NCI-H774 (cell line): ENCODE results near the gene DEAF1.

Experiments used
- DNase-seq: peaks from one replicate; lab custom pipeline; 2025; lab: John Stamatoyannopoulos, UW

DEAF1 gene

DNA sequence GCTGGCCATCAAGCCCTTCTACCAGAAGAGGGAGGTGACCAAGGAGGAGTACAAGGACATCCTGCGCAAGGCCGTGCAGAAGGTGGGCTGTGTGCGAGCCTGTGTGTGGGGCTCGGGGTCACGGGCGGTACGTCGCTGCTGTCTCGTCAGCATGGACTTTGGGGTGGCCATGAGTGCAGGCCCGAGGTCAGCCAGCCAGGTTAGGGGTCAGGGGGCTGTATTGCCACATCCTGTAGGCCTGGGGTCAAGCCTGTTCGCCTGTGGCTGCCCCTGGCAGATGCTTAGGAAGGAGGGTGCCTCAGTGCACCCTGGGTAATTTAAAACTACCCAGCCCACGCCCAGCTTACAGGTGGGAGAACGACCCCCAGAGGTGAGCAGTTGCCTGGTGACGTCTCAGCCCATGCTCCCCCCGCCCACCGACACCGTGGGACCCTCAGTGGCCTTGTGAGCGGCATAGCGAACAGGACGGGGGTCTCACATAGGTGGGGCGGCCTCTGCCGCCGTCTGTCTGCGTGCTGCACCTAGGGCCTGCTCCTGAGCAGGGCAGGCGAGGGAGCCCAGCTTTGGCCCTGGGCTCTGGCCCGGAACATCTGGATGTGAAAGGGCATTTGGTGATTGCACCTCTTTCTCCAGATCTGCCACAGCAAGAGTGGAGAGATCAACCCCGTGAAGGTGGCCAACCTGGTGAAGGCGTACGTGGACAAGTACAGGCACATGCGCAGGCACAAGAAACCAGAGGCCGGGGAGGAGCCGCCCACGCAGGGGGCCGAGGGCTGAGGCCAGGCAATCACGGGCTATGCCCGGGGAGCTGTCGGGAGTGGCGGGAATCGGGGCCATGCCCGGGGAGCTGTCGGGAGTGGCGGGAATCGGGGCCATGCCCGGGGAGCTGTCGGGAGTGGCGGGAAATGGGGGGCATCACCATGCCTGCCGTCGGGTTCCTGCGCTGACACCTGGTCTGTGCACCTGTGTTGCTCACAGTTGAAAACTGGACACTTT, 83.7 kb downstream of the DEAF1 start:
- no peak for DNase-seq

DNA sequence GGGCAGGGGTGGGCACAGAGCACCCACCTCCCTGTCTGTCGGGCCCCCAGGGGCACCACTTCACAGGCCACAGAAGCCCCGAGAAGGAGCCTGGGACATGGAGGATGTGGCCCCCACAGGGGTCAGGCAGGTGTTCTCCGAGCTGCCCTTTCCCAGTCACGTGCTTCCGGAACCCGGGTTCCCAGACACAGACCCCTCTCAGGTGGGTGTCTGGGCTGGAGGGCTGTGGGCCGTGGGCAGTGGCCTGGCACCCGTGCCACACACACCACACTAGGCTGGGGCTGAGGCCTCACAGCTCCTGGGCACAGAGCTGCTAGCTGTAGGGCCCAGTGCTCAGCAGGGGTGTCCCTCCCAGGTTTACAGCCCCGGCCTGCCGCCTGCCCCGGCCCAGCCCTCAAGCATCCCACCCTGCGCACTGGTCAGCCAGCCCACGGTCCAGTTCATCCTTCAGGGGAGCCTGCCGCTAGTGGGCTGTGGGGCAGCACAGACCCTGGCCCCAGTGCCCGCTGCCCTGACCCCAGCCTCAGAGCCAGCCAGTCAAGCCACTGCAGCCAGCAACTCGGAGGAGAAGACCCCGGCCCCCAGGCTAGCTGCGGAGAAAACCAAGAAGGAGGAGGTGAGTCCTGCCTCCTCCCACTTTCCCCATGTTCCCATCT, 84.7 kb downstream of the DEAF1 start:
- no peak for DNase-seq

DNA sequence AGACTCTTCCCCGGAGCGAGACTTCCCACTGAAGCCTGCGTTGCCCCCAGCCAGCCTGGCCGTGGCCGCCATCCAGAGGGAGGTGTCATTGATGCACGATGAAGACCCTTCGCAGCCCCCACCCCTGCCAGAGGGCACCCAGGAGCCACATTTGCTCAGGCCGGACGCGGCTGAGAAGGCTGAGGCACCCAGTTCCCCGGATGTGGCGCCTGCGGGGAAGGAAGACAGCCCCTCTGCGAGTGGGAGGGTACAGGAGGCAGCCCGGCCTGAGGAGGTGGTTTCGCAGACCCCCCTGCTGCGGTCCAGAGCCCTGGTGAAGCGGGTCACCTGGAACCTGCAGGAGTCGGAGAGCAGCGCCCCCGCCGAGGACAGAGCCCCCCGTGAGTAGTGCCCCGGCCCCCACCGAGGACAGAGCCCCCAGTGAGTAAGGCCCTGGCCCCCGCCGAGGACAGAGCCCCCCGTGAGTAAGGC, 85.6 kb downstream of the DEAF1 start:
- DNase-seq: no peak

DNA sequence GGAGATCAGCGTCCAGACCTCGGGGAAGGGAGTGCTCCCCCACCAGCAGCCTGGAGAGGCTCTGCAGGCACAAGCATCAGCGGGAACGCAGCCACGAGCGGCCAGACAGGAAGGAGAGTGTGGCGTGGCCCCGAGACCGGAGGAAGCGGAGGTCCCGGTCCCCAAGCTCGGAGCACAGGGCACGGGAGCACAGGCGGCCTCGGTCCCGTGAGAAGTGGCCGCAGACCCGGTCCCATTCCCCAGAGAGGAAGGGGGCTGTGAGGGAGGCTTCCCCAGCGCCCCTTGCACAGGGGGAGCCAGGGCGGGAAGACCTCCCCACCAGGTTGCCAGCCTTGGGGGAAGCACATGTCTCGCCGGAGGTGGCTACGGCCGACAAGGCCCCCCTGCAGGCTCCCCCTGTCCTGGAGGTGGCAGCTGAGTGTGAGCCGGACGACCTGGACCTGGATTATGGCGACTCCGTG, 86.2 kb downstream of the DEAF1 start:
- no peak for DNase-seq

DNA sequence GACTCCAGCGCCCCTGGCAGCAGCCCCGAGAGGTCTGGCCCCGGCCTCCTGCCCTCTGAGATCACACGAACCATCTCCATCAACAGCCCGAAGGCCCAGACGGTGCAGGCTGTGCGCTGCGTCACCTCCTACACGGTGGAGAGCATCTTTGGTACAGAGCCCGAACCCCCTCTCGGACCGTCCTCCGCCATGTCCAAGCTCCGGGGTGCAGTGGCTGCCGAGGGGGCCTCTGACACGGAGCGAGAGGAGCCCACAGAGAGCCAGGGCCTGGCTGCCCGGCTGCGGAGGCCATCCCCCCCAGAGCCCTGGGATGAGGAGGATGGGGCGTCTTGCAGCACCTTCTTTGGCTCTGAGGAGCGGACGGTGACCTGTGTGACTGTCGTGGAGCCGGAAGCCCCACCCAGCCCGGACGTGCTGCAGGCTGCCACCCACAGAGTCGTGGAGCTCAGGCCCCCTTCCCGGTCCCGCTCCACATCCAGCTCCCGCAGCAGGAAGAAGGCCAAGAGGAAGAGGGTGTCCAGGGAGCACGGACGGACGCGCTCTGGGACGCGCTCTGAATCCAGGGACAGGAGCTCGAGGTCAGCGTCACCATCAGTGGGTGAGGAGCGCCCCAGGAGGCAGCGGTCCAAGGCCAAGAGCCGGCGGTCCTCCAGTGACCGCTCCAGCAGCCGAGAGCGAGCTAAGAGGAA, 86.9 kb downstream of the DEAF1 start:
- DNase-seq: no peak

DNA sequence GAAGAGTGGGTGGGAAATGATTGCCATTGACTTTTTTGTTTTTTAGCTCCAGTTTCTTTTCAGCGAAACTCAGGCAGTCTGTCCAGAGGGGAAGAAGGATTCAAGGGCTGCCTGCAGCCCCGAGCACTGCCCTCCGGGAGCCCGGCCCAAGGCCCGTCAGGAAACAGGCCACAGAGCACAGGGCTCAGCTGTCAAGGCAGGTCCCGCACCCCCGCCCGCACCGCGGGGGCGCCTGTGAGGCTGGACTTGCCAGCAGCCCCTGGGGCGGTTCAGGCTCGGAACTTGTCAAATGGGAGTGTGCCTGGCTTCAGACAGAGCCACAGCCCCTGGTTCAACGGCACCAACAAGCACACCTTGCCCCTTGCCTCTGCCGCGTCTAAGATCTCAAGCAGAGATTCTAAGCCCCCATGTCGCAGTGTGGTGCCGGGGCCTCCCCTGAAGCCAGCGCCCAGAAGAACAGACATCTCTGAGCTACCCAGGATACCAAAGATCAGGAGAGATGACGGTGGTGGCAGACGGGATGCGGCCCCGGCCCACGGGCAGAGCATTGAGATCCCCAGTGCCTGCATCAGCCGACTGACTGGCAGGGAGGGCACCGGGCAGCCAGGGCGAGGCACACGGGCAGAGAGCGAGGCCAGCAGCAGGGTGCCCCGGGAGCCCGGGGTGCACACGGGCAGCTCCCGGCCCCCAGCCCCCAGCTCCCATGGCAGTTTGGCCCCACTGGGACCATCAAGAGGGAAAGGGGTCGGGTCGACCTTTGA, 87.8 kb downstream of the DEAF1 start:
- no peak for DNase-seq

DNA sequence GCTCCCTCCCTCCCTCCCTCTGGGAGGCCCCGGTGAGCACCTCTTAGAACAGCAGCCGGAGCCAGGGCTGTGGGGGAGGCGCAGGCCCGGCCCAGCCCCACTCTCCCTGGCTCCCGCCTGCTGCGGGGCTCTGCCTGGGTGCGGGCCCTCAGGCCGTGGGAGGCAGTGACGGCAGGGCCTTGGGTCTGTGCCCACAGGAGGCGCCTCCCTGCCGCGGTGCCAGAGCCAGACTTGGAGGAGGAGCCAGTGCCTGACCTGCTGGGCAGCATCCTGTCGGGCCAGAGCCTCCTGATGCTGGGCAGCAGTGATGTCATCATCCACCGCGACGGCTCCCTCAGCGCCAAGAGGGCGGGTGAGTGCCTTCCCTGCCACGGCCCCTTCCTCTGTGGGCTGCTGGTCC, 88.8 kb downstream of the DEAF1 start:
- DNase-seq: no peak

DNA sequence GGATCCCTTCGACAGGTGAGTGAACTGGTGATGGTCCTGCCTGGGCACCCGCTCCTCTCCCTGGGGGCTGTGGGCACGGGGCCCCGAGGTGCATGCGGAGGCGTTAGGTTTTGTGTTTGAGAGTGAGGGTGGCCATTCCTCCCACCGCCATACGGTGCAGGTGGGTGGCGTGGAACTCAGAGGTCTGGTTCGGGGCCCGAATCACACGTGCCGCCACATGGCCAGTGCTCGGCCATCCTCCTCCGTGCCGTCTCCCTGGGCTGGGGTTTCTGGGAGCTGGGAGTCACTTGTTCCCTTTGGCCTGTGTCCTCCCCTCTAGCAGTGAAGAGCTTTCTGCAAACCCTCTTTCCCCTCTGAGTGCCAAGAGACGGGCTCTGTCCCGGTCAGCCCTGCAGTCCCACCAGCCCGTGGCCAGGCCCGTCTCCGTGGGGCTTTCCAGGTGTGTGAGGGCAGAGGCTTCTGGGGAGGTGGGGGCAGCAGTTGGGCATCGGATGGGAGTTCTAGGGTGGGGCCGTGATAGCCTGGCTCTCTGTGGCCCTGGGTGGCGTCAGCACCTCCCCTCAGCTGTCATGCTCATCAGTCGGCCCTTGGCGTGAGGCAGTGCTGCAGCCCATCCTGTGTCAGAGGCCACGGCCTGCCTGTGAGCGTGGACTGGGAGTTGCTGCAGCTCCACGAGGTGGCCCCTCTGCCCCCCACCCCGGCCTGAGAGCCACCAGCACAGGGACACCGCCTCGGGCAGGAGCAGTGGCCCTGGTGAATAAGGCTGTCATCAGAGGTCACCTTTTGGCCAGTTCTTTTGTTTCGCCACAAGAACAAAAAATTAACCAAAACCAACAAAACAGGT, 89.5 kb downstream of the DEAF1 start:
- no peak for DNase-seq

DNA sequence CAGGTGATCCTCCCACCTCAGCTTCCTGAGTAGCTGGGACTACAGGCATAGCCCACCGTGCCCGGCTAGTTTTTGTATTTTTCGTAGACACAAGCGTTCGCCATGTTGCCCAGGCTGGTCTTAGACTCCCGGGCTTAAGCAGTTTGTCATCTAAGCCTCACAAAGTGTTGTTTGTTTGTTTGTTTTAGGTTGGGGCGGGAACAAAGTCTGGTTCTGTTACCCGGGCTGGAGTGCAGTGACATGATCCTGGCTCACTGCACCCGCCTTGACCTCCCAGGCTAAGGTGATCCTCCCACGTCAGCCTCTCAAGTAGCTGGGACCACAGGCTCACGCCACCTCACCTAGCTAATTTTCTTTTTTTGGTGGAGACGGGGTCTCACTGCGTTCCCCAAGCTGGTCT, 91.9 kb downstream of the DEAF1 start:
- DNase-seq: no peak

DNA sequence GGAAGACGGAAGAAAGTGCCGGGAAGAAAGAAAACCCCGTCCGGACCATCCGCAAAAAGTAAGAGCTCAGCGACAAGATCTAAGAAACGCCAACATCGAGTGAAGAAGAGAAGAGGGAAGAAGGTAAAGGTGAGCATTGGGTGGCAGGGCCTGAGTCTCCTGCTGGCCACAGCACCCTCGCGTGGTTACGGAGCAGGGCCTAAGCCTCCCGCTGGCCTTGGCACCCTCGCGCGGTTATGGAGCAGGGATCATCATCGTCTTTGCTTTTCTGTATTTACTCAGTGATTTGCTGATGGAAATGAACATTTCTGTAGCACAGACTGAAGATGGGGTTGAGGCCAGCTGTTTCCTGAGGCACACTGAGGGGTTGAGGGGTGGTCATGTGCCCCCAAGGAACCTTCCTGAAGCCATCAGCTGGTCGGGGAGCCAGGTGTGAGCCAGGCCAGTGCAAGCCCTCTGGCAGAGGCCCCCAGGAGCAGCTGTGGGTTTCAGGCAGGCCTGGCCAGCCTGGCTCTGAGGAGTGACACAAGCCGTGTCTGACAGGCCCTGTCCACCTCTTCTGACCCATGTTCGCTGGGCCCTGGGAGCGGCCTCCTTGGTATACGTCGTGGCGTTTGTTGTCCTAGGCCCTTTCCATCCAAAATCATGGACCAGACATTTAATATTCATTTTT, 93.3 kb downstream of the DEAF1 start:
- DNase-seq: no peak

DNA sequence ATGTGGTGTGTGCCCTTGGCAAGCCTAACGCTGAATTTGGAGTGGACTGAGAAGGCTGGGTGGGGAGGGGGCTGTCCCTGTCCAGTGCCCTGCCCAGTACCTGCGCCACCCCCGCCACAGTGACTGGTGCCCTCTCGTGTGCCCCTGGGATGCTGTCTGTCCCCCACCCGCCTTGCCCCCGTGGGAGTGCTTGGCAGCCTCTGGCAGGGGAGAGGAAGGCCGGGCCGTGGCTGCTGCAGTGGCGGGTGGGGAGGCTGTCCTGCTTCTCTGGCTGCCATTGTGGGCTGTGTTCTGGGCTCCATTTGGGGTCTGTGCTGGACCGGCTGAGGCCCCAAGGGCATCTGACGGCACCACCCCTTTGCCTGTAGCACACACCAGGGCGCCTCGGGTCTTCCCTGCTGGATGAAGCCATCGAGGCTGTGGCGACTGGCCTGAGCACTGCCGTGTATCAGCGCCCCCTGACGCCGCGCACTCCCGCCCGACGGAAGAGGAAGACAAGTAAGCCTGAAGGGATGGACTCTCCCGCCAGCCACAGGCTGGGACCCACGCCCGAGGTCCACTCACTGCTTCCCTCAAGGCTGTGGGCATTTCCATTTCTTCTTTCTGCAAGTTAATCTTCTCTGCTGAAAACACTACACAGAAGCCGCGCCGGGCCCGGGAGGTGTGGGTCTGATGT, 96.9 kb downstream of the DEAF1 start:
- no peak for DNase-seq

DNA sequence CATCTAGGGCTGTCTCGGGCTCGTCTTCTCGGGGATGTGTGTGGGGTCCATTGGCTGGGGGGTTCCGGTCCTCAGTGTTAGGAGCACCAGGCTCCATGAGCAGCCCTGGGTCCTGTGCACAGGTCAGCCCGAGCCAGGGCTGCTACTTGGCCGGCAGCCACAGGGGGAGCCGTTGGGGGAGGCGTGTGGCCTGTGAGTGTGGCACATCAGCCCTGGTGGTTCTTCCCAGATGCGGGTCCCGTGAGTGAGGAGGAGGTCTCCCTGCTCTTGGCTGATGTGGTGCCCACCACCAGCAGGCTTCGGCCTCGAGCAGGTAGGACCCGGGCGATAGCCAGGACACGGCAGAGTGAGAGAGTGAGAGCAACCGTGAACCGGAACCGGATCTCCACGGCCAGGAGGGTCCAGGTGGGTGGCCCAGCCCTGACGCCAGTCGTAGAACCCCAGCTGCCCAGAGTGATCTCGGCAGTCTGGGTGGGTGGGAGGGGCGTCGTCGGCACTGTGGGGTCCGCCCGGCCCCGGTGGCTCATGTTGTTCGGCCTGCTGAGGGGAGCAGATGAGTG, 97.8 kb downstream of the DEAF1 start:
- no peak for DNase-seq

DNA sequence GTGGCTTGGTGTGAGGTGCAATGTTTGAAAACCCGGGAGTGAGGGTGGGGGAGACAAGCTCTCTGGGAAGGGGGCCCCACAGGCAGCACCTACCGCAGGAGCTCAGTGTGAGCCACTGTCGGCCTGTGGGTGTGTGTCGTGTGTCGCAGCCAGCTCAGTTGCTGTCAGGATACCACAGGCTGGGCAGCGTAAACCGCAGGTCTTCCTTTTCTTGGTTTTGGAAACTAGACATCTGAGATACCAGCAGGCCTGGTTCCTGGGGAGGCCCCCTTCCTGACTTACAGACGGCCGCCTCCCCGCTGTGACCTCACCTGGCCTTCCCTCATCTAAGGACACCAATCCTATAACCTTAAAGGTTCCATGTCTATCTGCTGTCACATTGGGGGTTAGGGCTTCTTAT, 98.6 kb downstream of the DEAF1 start:
- DNase-seq: no peak

DNA sequence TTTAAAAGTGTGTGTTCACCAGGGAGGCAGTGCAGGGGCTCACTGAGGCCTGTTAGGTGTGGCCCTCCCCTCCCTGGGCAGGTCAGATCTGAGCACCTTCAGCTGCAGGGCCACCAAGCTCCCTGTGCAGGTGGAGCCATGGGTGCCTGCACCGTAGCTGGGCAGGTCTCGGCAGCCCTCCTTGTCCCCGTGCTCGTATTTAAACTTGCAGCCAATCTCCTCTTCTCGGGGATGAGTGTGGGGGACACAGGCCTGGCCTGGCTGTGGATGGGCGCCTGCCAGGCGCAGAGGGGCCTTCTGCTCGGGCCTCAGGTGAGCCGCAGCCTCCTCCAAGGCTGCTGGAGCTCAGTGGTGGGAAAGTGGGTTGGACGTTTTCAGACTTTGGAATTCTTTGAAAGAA, 99.6 kb downstream of the DEAF1 start:
- no peak for DNase-seq
